Liver (tissue), 9 donors: ENCODE results near the gene GGT6. TPM values are rescaled to one million over a fixed set of nuclear protein-coding genes. Genes with fewer than 3 reads are reported as not detected.

Experiments used
- DNase-seq: peaks from one replicate; pipeline ENCODE4 v3.0.0-alpha.2; 2017; ENCODE audit warnings: low spot score
- H3K27ac ChIP-seq, 2 donors: one replicate each; pipeline ENCODE4 v1.7.0; 2013; ENCODE audit warnings: inconsistent platforms in 2 of 2, low read length in 2 of 2, control low read depth in 1 of 2, low read depth in 1 of 2, mild to moderate bottlenecking in 1 of 2
- H3K27me3 ChIP-seq, 4 donors: one replicate each; pipeline versions ENCODE4 v1.6.1 to v1.7.0; 2013; ENCODE audit warnings: low read length in 3 of 4, inconsistent platforms in 1 of 4, mild to moderate bottlenecking in 1 of 4, moderate library complexity in 1 of 4; ENCODE audit not compliant: control insufficient read depth in 4 of 4, insufficient read depth in 4 of 4
- H3K36me3 ChIP-seq, 4 donors: one replicate each; pipeline versions ENCODE4 v1.6.1 to v1.7.0; 2013; ENCODE audit warnings: low read length in 3 of 4, mild to moderate bottlenecking in 3 of 4, low read depth in 1 of 4, moderate library complexity in 1 of 4; ENCODE audit not compliant: control insufficient read depth in 4 of 4, insufficient read depth in 3 of 4
- H3K4me1 ChIP-seq, 4 donors: one replicate each; pipeline versions ENCODE4 v1.6.1 to v1.7.0; 2013; ENCODE audit warnings: low read length in 3 of 4, mild to moderate bottlenecking in 3 of 4, moderate library complexity in 1 of 4; ENCODE audit not compliant: control insufficient read depth in 4 of 4, insufficient read depth in 4 of 4
- H3K4me3 ChIP-seq, 3 donors: one replicate each; pipeline versions ENCODE4 v1.6.1 to v1.7.0; 2013; ENCODE audit warnings: low read length in 3 of 3, control low read depth in 1 of 3, low read depth in 1 of 3, mild to moderate bottlenecking in 1 of 3
- H3K9ac ChIP-seq, 2 donors: one replicate each; pipeline ENCODE4 v1.7.0; 2013; ENCODE audit warnings: low read length in 2 of 2, mild to moderate bottlenecking in 2 of 2, moderate library complexity in 2 of 2, control low read depth in 1 of 2, low read depth in 1 of 2
- H3K9me3 ChIP-seq, 4 donors: one replicate each; pipeline versions ENCODE4 v1.6.1 to v1.7.0; 2013; ENCODE audit warnings: low read length in 3 of 4; ENCODE audit not compliant: control insufficient read depth in 4 of 4
- EGR1 ChIP-seq, 2 donors: IDR thresholded peaks; 2 replicates each; pipeline ENCODE4 v1.6.1; 2016 to 2018; ENCODE audit warnings: antibody characterized with exemption in 2 of 2, low read depth in 2 of 2
- FOXA1 ChIP-seq: IDR thresholded peaks from 2 replicates; pipeline ENCODE4 v1.6.1; 2016; ENCODE audit warnings: antibody characterized with exemption
- FOXA2 ChIP-seq: IDR thresholded peaks from 2 replicates; pipeline ENCODE4 v1.6.1; 2016; ENCODE audit warnings: antibody characterized with exemption
- GABPA ChIP-seq, 2 donors: IDR thresholded peaks in 1 of 2; conservative IDR thresholded peaks in 1 of 2; 2 replicates each; pipeline ENCODE4 v1.6.1; 2016; ENCODE audit warnings: antibody characterized with exemption in 2 of 2, mild to moderate bottlenecking in 1 of 2, moderate library complexity in 1 of 2
- HNF4A ChIP-seq, 2 donors: conservative IDR thresholded peaks; 2 replicates each; pipeline ENCODE4 v1.6.1; 2016; ENCODE audit warnings: antibody characterized with exemption in 2 of 2, mild to moderate bottlenecking in 2 of 2
- HNF4G ChIP-seq: IDR thresholded peaks from 2 replicates; pipeline ENCODE4 v1.6.1; 2016; ENCODE audit warnings: antibody characterized with exemption
- JUND ChIP-seq, 2 donors: IDR thresholded peaks; 2 replicates each; pipeline ENCODE4 v1.6.1; 2016; ENCODE audit warnings: antibody characterized with exemption in 2 of 2
- NR2F2 ChIP-seq: IDR thresholded peaks from 2 replicates; pipeline ENCODE4 v1.6.1; 2016; ENCODE audit warnings: antibody characterized with exemption
- RAD21 ChIP-seq, 2 donors: IDR thresholded peaks; 2 replicates each; pipeline ENCODE4 v1.6.1; 2016; ENCODE audit warnings: antibody characterized with exemption in 2 of 2, mild to moderate bottlenecking in 2 of 2
- RXRA ChIP-seq, 2 donors: IDR thresholded peaks; 2 replicates each; pipeline ENCODE4 v1.6.1; 2017 to 2018; ENCODE audit warnings: antibody characterized with exemption in 2 of 2, mild to moderate bottlenecking in 1 of 2
- SP1 ChIP-seq: IDR thresholded peaks from 2 replicates; pipeline ENCODE4 v1.6.1; 2018; ENCODE audit warnings: antibody characterized with exemption, mild to moderate bottlenecking
- TAF1 ChIP-seq: conservative IDR thresholded peaks from 2 replicates; pipeline ENCODE4 v1.6.1; 2016; ENCODE audit warnings: antibody characterized with exemption, mild to moderate bottlenecking
- YY1 ChIP-seq: IDR thresholded peaks from 2 replicates; pipeline ENCODE4 v1.6.1; 2016; ENCODE audit warnings: antibody characterized with exemption, mild to moderate bottlenecking
- ZBTB33 ChIP-seq: IDR thresholded peaks from 2 replicates; pipeline ENCODE4 v1.6.1; 2016; ENCODE audit warnings: antibody characterized with exemption
- whole genome bisulfite sequencing: extraction: QIAGEN DNeasy Blood & Tissue Kit; methylation state at CpG from one replicate; pipeline ENCODE4 v1.1.7; 2013; 5-methylcytosine and 5-hydroxymethylcytosine counted together
- polyA plus RNA-seq, 2 donors: library from polyadenylated mRNA; stranded (reverse) in 1 of 2; unstranded in 1 of 2; fragments of 200-250 nt in 1 of 2; fragments of >200 nt in 1 of 2; fragmentation: Nextera tagmentation in 1 of 2; extraction: Ambion mirVana in 1 of 2; gene quantifications; one replicate each; pipeline versions ENCODE4 v1.2.1 to v1.2.3, GENCODE V29; 2013 to 2015
- total RNA-seq, 2 donors: library from RNA; depleted of rRNA; stranded (reverse); fragments of >200 nt; gene quantifications; one replicate each; pipeline ENCODE4 v1.2.3, GENCODE V29; 2014
- TF ChIP-seq, protein P1 (sequence below): fragments of 150-350 bp; IDR thresholded peaks from 2 replicates; pipeline ENCODE4 v1.5.1; 2017; ENCODE audit warnings: improper control_type of control experiment, low read depth, low read length; ENCODE audit not compliant: missing input control
- TF ChIP-seq, protein P2 (sequence below): IDR thresholded peaks from 2 replicates; pipeline ENCODE4 v1.6.1; 2016; ENCODE audit warnings: antibody characterized with exemption, mild to moderate bottlenecking
- TF ChIP-seq, protein P3 (sequence below): IDR thresholded peaks from 2 replicates; pipeline ENCODE4 v1.6.1; 2016; ENCODE audit warnings: antibody characterized with exemption
- TF ChIP-seq, protein P4 (sequence below): IDR thresholded peaks from 2 replicates; pipeline ENCODE4 v1.6.1; 2016; ENCODE audit warnings: antibody characterized with exemption
- donor health status: healthy.
- donor health status: healthy.
- donor health status: healthy.
- donor health status: healthy.
- donor health status: healthy.

GGT6 gene
- total and polyA plus RNA-seq, 4 donors: 0.19 to 1.1 (median 0.53) TPM

DNA sequence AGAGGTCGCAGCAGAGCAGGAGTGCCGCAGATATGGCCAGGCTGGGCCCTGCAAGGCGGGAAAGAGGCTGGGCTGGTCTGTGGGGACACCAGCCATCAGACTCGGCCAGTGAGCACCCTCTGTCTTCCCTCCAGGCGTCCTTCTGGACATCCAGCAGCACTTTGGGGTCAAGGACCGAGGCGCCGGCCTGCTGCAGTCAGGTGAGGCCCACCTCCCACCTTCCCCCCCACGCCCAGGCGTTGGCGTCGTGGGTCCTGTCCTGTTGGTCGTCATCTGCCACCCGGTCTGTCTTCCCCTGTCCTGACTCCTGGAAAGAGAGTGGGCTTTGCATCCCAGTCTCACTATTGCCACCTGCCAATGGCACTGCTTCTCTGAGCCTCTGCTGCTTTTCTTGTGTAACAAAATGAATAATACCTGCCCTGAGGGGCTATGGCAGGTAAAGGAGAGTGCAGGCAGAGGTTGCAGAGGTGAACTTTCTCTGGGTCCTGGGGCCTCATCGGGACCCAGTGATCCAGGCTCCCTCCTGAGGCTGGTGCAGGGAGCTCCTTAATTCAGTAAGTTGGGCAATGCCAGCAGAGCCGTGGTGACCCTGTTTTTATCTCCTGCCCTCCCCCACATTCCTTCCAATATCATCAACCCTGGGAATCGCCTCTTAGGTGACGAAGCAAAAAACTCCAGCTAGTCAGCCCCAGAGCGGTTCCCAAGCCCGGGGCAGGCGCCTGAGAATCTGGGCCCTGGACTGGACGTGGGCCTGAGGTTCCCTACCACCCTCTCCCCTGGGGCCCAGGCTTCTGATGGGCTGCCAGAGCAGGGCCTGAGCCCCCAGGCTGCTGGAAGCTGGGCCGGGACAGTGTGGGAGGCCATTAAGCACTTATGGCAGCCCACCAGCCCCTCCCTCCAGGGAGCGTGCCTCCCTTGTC is 47.0 kb downstream of the GGT6 start:
- no peaks in the 10 kb centered on the region for H3K27me3 ChIP-seq
- WGBS: 89% methylated on average over 24 of the region's 24 CpGs
- no peak overlapping the region for H3K27ac ChIP-seq
- H3K4me1 ChIP-seq: peaks cover 0 to 9% (median under 1%) of the 10 kb centered on the region in 4 donors
- peak in 1 of 2 donors; percentile 21 for TF ChIP-seq RAD21 (IDR thresholded peaks at IDR 0.05)
- TF ChIP-seq HNF4A (conservative IDR thresholded peaks at IDR 0.05): no peak
- H3K36me3 ChIP-seq: no peaks in the 10 kb centered on the region
- no peak overlapping the region for H3K4me3 ChIP-seq
- DNase-seq: no peak
- no peak overlapping the region for H3K9ac ChIP-seq
- H3K9me3 ChIP-seq: no peaks in the 10 kb centered on the region

- Histone ChIP-seq H3K9me3 (no peaks in the 10 kb centered on the region), H3K9ac (no peak overlapping the region), H3K36me3 (no peaks in the 10 kb centered on the region), H3K27ac (no peak overlapping the region), H3K4me3 (no peak overlapping the region), H3K27me3 (no peaks in the 10 kb centered on the region), H3K4me1 (peaks cover 0 to 9% (median under 1%) of the 10 kb centered on the region in 4 donors)
- TF ChIP-seq, protein P1, sequence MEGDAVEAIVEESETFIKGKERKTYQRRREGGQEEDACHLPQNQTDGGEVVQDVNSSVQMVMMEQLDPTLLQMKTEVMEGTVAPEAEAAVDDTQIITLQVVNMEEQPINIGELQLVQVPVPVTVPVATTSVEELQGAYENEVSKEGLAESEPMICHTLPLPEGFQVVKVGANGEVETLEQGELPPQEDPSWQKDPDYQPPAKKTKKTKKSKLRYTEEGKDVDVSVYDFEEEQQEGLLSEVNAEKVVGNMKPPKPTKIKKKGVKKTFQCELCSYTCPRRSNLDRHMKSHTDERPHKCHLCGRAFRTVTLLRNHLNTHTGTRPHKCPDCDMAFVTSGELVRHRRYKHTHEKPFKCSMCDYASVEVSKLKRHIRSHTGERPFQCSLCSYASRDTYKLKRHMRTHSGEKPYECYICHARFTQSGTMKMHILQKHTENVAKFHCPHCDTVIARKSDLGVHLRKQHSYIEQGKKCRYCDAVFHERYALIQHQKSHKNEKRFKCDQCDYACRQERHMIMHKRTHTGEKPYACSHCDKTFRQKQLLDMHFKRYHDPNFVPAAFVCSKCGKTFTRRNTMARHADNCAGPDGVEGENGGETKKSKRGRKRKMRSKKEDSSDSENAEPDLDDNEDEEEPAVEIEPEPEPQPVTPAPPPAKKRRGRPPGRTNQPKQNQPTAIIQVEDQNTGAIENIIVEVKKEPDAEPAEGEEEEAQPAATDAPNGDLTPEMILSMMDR: no peak
- no peak for TF ChIP-seq ZBTB33
- TF ChIP-seq RAD21 (IDR thresholded peaks at IDR 0.05): no peak
- TF ChIP-seq, protein P2, sequence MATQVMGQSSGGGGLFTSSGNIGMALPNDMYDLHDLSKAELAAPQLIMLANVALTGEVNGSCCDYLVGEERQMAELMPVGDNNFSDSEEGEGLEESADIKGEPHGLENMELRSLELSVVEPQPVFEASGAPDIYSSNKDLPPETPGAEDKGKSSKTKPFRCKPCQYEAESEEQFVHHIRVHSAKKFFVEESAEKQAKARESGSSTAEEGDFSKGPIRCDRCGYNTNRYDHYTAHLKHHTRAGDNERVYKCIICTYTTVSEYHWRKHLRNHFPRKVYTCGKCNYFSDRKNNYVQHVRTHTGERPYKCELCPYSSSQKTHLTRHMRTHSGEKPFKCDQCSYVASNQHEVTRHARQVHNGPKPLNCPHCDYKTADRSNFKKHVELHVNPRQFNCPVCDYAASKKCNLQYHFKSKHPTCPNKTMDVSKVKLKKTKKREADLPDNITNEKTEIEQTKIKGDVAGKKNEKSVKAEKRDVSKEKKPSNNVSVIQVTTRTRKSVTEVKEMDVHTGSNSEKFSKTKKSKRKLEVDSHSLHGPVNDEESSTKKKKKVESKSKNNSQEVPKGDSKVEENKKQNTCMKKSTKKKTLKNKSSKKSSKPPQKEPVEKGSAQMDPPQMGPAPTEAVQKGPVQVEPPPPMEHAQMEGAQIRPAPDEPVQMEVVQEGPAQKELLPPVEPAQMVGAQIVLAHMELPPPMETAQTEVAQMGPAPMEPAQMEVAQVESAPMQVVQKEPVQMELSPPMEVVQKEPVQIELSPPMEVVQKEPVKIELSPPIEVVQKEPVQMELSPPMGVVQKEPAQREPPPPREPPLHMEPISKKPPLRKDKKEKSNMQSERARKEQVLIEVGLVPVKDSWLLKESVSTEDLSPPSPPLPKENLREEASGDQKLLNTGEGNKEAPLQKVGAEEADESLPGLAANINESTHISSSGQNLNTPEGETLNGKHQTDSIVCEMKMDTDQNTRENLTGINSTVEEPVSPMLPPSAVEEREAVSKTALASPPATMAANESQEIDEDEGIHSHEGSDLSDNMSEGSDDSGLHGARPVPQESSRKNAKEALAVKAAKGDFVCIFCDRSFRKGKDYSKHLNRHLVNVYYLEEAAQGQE: no peak
- TF ChIP-seq HNF4A (conservative IDR thresholded peaks at IDR 0.05): no peak
- no peak for TF ChIP-seq HNF4G
- no peak for TF ChIP-seq NR2F2
- TF ChIP-seq, protein P3, sequence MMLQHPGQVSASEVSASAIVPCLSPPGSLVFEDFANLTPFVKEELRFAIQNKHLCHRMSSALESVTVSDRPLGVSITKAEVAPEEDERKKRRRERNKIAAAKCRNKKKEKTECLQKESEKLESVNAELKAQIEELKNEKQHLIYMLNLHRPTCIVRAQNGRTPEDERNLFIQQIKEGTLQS: no peak
- TF ChIP-seq YY1: no peak
- no peak for TF ChIP-seq GABPA (IDR thresholded peaks at IDR 0.05 in 1 of 2, conservative IDR thresholded peaks at IDR 0.05 in 1 of 2)
- TF ChIP-seq, protein P4, sequence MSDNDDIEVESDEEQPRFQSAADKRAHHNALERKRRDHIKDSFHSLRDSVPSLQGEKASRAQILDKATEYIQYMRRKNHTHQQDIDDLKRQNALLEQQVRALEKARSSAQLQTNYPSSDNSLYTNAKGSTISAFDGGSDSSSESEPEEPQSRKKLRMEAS: no peak
- TF ChIP-seq RXRA (IDR thresholded peaks at IDR 0.05): no peak
- TF ChIP-seq SP1: no peak
- no peak for TF ChIP-seq TAF1
- no peak for TF ChIP-seq FOXA1
- TF ChIP-seq EGR1 (IDR thresholded peaks at IDR 0.05; ENCODE audit: low read depth in 2 of 2): no peak
- no peak for TF ChIP-seq JUND (IDR thresholded peaks at IDR 0.05)
- no peak for TF ChIP-seq FOXA2
- DNase-seq: no peak
- WGBS: 93% methylated on average over 31 of the region's 31 CpGs
These were observed 47.9 kb downstream of the GGT6 start for GRCh38 chr17:4512156-4513112.
